Limb (tissue), 2 donors: Measurements from ENCODE around the gene SUMO3.

ENCODE experiments used
- DNase-seq, 2 donors: peaks; one replicate each; pipeline ENCODE4 v3.0.0-alpha.2; 2016; ENCODE audit errors: extremely low spot score in 2 of 2

Gene SUMO3

DNA sequence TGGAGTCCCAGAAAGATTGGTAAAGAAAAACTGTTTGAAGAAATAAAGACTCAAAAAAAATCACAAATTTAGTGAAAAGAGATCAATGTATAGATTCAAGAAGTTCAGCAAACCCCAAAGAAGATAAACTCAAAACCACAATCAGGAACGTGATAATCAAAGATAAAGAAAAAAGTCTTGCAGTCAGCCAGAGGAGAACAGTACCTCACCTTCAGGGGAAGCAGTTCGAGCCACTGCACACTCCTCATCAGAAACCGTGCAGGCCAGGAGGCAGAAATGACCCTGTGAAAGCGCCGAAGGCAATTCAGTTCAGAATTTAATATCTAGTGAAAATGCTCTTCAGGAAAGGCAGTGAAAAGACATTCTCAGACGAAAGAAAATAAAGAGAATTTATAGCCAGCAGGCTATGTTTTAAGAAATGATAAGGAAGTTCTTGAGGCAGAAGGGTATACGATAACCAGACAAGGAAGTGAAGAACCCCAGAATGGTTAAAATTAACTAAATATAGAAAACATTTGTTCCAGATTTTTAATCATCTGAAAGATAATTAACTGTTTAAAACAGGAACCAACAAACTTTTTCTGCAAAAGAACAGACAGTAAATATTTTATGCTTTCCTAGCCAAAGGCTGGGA lies 13.5 kb upstream of the SUMO3 start:
- no peak for DNase-seq

DNA sequence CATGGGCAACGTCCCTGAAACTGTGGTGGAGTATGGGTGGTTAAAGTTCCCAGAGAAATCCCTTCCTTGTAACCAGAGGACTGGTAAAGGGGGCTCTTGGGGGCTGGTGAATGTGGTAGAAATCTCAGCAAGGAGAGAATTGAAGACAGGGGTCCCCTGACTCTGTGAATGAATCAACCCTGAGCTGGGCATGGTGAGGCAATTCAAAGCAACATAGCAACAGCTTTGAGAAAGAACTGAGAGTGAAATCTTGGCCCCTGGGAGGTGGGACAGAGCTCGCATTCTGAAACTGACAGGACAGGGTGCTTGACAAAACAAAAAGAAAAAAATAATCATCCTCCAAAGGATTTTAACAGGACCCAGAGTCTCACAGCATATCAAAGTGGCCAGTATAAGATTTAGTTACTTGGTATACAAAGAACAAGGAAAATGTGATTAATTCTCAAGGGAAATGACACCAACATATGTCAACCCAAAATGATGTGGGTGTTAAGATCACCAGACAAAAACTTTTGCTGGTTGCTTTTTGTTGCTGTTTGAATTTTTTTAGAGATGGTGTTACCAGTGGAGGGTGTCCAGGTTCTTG lies 11.7 kb upstream of the SUMO3 start:
- DNase-seq = no peak

DNA sequence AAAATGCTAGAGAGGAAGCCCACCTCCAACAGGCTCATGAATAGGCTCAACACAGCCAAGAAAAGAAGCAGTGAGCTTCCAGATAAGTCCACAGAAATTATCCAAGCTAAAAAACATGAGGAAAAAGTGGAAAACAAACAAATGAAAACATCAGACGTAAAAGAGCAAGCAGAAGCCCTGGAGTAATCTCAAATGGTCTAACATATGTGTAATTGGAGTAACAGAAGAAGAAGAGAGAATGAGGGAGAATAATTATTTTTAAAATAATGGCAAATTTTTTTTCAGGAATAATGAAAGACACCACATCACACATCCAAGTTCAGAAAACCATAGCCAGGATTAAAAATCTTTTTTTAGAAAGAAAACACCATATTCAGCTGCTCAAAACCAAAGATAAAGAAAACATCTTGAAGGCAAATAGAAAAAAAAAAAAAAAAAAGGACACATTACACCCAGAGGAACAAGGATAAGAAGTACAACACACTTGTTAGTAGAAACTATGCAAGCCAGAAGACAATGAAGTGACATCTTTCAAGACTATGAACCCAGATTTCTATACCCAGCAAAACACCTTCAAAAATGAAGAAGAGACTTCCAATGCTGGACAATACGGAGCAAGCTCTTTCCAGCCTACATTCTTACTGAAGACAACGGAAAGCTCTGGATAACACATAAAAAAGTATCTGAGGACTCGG lies 10.6 kb upstream of the SUMO3 start:
- no peak for DNase-seq

DNA sequence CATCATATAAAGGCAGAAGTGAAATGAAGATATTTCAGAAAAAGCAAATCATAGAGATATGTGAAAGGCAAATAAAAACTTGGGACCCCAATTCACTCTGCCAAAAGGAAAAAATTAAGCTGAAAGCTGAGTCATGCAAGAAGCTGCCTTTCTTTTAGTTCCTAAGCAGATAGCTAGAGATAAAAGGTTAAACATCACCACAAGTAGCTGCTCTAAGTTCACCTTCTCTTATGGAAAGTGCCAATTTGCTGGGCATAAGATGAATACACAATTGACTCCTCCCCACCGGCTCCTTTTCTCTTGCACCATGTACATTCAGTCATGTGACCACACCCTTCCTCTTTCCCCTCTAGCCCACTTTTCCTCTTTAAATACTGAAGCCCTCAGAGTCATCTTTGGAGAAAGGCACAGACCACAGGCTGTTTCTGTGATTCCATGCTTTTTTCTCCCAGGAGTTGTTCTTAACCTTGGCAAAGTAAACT lies 5.4 kb upstream of the SUMO3 start:
- DNase-seq = no peak

DNA sequence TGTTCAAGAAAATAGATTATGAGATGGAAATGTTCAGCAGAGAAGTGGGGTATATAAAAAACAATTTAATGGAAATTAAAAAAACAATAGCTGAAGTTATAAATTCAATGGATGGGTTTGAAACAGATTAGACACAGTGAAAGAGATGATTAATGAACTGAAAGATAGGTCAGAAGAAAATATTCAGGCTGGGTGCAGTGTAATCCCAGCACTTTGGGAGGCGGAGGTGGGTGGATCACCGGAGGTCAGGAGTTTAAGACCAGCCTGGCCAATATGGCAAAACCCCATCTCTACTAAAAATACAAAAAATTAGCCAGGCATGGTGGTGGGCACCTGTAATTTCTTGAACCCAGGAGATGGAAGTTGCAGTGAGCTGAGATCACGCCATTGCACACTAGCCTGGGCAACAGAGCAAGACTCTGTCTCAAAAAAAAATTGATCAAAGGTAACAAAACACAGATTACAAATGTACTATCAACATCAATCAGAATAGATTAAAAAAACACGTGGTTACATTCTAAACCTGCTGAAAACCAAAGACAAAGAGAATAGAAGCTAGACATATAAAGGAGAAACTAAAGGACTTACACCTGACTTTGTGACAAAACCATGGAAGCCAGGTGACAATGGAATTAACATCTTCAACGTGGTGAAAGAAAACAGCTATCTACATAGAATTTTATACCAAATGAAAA lies 4.8 kb upstream of the SUMO3 start:
- no peak for DNase-seq

DNA sequence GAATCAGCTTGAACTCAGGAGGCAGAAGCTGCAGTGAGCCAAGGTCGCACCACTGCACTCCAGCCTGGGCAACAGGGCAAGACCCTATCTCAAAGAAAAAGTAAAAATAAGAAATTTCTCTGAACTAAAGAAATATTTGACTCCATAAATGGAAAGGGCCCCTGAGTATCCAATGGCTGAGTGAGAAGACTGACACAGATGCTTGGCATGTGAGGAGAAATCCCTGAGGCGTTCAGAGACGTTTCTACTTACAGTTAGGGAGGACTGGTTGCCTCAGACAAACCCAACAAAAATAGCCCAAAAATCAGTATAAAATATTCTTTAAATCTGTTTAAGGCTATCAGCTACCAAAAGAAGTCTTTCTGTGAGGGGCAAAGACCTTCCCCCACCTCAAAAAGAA lies 3.0 kb upstream of the SUMO3 start:
- DNase-seq = no peak

DNA sequence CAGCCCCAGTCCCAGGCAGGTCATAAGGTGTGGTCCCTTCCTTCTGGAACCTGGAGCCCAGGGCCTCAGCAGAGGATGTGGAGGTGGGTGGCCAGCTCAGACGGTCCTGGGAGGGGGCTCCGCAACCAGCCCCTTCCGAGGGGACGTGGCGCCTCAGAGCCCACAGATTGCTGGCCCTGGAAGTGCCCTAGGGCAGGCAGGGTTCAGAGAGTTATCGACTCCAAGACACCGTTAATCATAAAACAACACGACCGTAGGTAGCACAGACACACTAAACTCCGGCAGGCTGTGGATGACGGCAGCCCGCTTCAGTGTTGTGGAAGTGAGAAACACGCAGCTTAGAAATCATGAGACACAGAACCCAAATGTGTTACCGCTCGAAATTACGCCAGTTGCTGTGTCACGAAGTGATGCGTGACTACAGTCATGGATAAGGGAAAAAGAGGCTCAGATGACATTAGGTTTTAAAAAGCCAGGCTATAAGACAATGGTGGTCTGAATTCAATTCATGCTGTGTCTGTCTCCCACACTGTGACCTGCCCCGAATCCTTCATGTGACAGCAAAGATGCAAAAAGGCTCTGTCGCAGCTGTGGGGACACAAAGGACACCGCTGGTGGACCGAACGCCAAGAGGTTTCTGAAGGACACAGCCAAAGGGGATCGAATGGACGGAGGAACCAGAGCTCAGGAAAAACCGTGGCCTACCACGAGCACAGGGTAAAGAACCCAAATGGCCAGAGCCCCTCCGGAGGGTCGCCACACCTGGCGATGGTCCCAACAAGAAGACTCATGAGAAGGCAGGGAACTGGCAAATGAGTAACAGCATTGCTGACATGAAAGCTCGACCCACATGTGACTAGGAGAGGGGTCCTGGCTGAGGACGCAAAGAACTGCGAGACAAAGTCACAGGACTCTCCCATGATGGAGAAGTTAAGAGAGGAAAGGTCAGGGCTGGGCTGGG lies 1.7 kb upstream of the SUMO3 start:
- no peak for DNase-seq

DNA sequence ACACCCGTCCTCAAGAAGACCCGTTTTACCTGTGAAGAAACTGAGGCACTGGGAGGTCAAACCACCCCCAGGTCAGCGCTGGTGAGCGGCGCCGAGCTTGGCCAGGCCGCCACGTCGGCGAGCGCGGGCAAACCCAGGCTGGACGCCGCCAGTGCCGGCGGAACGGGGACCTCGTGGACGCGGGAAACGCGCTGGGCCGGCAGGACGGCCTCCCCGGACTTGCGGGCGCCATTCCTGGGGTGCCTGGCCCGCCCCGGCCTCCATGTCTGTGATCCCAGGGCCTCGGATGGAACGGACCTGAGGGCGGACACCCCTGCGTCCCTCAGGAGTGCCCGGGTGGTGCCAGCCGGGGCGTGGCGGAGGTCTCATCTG lies 764 bp upstream of the SUMO3 start:
- no peak for DNase-seq

DNA sequence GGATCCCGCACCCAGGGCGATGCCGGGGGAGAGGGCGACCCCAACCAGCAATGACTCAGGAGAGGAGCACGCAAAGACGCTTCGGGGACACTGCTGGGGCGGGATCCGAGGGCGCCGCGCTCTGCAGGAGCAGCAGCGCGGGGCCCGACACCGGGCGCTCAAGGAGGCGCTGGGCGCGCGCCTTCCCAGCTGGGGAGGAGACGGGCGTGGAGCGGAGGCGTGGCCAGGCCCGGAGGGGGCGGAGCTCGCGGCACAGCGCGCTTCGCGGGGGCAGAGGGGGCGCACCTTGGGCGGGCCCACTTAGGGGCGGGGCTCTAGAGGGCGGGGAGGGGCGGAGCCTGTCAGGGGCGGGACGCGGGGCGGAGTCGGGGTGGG lies 369 bp downstream of the SUMO3 start:
- DNase-seq = peak; percentile 87 to 93

DNA sequence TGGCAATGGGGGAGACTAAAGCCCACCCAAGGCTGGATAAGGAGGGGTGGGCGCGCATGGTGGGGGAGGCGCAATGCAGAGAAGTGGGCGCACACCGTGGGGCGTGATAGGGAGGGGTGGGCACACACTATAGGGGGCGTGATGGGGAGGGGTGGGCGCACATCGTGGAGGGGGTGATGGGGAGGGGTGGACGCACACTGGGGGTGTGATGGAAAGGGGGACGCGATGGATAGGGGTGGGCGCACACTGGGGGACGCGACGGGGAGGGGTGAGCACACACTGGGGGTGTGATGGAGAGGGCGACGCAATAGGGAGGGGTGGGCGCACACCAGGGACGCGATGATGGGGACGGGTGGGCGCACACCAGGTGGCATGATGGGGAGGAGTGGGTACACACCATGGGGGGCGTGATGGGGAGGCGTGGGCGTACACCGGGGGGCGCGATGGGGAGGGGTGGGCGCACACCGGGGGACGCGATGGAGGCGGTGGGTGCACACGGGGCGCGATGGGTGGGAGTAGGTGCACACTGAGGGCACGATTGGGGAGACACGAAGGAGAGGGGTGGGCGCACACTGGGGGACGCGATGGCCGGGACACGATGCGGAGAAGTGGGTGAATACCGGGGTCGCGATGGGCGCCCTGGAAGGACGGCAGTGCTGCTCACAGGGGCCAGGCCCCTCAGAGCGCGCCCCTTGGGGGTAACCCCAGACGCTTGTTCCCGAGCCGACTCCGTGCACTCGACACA lies 929 bp downstream of the SUMO3 start:
- DNase-seq = peak in 1 of 2 donors; percentile 49

DNA sequence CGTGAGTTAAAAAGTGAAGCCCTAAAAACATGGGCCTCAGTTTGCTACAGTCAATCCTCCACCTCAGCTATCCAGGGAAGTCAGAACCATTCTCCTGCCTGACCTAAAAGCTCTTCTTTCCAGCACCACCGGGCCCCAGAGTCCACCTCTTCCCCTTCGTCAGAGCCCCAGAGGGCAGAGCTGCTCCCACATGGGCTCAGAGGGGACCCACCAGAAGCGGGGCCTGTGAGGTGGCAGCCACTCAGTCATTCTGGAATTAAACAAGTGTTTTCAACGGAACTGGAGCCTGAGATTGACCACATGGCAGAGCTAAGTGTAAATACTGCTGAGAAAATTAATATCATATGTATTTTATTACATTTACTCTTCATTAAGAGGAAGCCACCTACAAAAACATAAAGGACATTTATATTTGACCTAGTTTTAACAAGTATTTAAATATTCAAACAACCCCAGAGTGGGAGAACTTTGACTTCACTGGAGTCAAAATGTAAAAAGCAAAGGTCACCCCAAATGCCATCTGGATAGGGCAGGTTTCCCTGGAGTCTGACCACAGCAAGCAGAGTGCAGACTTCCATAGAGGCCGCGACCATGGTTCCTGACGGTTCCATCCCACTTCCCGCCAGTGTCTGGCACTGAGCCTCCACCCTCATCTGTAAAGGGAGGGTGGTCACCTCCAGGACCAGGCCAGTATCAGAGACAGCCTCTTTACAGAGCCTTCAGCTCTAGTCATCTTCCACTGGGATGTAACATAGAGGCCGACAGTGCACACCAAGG lies 1.8 kb downstream of the SUMO3 start:
- no peak for DNase-seq

DNA sequence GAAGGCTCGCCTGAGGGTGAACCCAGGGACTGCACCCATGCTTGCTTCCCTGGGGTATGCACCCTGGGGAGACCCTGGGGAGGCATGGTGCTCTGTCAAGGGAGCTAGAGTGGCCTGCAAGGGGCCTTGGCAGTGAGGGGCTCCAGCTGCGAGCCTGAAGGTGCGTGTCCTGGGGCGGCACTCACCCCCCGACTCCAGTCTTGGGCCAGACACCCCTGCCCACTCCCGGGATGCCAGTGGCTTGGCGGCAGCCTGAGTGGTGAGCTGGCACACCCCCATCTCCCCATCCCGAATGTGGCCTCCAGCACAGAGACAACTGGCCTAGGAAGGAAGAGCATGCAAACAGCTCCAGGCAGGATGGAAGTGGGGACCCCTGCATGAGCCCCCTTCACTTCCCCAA lies 2.6 kb downstream of the SUMO3 start:
- no peak for DNase-seq

DNA sequence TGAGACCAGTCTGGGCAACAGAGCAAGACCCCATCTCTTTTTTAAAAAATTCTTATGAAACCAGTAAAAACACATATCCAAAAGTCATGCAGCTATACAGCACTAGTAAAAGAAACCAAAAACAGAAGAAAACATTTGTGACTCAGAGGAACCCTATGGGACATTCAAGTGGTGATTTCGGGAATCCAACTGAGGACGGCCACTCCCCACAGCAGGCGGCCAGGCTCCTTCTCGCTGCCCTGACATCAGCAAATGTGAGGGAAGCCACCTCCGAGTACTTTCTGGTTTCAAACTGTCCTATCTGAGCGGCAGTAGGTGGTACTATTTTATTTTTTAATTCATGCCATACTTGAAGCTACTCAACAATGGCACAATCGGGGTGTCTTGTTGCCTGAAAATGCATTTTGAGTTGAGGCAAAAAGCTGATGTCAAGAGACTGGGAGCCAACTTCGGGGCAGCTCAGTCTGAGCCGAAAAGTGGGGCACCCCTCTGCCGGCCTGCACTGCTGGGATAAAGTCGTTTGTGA lies 3.3 kb downstream of the SUMO3 start:
- no peak for DNase-seq

DNA sequence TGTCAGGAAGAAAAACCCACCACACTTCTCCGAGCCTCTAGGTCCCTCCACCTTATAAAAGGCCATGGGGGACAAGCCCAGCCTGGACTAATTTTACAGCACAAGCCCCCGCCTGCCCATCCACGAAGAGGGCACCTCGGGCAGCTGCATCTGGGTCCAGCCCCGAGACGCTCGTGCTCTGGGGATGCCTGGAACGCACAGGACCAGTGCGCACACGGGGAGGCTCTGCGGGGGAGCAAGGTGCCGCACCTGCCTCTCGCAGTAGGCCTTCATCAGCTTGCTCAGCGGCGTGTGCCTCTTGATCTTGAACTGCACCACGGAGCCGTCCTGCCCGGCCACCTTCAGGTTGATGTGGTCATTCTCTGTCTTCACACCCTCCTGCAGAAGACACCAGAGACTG lies 4.1 kb downstream of the SUMO3 start:
- no peak for DNase-seq

DNA sequence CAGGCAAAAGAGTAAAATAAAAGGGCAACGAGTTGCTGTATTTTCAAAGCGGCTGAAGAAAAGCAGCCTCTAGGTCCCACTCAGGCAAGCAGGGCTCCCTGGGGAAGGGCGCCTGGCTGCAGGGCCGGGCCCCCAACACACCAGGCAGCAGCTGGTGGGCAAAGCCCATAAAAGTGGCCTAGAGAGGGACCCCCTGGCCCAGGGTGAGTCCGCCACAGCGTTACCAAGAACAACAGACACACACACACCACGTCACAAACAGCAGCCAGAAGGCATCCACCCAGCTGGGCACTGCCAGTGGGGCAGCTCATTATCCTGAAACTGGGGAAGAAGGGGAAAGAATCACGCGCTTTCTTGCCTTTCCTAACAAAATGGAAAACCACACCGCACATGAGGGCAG lies 4.7 kb downstream of the SUMO3 start:
- DNase-seq = no peak

DNA sequence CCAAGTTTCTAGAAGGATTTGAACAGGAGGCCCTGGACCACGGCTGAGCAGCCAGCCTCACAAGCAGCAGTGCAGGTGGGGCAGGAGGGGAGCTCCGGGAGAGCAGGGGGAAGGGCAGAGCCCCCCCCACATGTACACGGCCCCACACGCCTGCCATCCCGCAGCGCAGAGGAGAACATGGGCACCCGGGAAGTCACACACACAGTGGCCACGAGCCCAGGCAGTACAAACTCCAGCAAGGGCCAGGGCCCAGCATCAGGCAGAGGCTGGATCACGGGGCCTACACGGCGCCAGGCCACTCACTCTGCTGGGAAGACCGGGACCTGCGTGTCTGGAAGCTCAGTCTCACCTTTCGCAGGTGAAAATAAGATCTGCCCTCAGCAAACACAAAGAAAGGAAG lies 5.2 kb downstream of the SUMO3 start:
- no peak for DNase-seq

DNA sequence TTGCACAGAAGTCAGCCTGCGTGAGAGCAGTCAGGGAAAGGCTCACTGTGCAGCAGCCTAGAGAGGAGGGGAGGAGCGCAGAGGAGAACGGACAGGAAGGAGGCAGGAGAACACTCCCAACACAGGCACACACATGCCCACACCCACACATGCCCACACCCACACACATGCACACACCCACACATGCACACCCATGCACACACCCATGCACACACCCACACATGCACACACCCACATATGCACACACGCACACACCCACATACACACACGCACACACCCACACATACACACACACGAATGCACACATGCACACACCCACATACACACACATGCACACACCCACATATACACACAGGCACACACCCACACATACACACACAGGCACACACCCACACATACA lies 7.1 kb downstream of the SUMO3 start:
- no peak for DNase-seq

DNA sequence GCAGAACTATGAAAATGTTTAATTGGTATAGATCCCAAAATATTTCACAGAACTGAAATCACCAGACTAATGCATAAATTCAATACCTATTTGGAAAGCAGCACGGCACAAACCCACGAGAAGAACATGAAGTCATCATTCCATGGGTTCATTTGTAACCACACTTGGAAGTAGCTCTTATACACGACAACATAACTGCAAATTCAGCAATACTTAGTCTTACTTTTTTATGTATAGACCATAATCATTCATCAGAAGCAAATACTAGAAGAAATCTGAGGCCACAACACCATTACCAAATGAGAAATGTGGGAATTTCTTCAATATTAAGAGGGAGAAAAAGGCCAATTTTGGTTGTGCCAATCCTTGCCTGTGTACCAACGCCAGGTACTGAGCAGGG lies 12.0 kb downstream of the SUMO3 start:
- DNase-seq = no peak

DNA sequence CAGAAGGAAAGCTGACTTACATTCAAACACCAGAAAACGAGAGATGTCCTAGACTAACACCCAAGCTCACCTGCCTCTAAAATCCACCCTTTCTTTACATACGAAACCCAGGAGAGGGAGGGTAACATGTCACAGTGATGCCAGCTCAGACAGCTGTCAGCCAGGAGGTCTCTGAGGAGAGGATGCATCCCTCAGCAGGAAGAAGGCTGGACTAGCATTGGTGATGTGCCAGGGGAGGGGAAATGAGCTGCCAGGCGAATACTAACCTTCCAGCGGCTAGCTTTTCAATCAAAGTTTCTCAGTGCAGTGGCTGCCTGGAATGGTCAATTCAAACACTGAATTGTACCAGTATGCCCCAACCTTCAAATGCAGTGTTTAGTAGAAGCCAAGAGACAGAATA lies 12.6 kb downstream of the SUMO3 start:
- no peak for DNase-seq

DNA sequence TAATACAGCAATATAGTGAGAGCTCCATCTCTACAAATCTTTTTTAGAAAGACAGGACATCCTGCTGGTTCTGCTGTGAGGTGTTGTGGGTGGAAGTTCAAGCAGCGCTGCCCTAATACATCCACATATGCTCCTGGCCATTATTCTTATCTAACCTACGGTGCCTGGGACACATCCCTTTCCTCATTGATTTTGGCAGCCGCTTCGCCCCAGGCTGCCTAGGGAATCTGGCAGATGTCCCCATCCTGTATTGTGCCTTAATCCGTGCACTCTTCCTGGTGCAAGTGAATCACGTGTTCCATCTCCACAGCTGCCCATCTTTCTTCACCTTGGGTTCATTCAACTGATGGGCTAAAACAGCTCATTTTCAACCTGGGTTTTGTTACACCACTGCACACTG lies 13.1 kb downstream of the SUMO3 start:
- no peak for DNase-seq
